DOHH2 (cell line): Measurements from ENCODE around the gene PARP9.

Source experiments
- H3F3A ChIP-seq: fragments of 200-600 bp; sonication (generic), shearing (Covaris generic); 2 replicates; pipeline ENCODE4 v1.6.0; 2016; ENCODE audit warnings: antibody characterized with exemption, mild to moderate bottlenecking; ENCODE audit not compliant: control insufficient read depth, insufficient read depth
- H3K27ac ChIP-seq: fragments of 200-600 bp; sonication (generic); 2 replicates; pipeline ENCODE4 v1.5.1; 2014; ENCODE audit warnings: low read depth, mild to moderate bottlenecking, low read length, moderate library complexity
- H3K27me3 ChIP-seq: fragments of 200-600 bp; sonication (generic); 2 replicates; pipeline ENCODE4 v1.6.1; 2014; ENCODE audit warnings: mild to moderate bottlenecking, low read length, mixed read lengths; ENCODE audit not compliant: control insufficient read depth
- H3K36me3 ChIP-seq: fragments of 200-600 bp; sonication (generic); 2 replicates; pipeline ENCODE4 v1.6.1; 2014; ENCODE audit warnings: mild to moderate bottlenecking, low read length, moderate library complexity, mixed read lengths; ENCODE audit not compliant: control insufficient read depth
- H3K4me1 ChIP-seq: fragments of 200-600 bp; sonication (generic); 2 replicates; pipeline ENCODE4 v1.6.1; 2014; ENCODE audit warnings: mild to moderate bottlenecking, low read length, mixed read lengths; ENCODE audit not compliant: control insufficient read depth
- H3K4me2 ChIP-seq: fragments of 200-600 bp; sonication (generic); 2 replicates; pipeline ENCODE4 v1.6.0; 2014; ENCODE audit warnings: mild to moderate bottlenecking, low read length, moderate library complexity
- H3K4me3 ChIP-seq: fragments of 200-600 bp; sonication (generic); 2 replicates; pipeline ENCODE4 v1.5.1; 2014; ENCODE audit warnings: mild to moderate bottlenecking, low read length, mixed read lengths
- H3K79me2 ChIP-seq: fragments of 200-600 bp; sonication (generic); 2 replicates; pipeline ENCODE4 v1.6.1; 2014; ENCODE audit warnings: mild to moderate bottlenecking, low read length, mixed read lengths; ENCODE audit not compliant: control insufficient read depth
- H3K9me2 ChIP-seq: fragments of 200-600 bp; sonication (generic); replicated peaks from 2 replicates; pipeline ENCODE4 v1.6.1; 2014; ENCODE audit warnings: mild to moderate bottlenecking, low read length, mixed read lengths; ENCODE audit not compliant: control insufficient read depth
- H3K9me3 ChIP-seq: fragments of 200-600 bp; sonication (generic); 2 replicates; pipeline ENCODE4 v1.6.1; 2014; ENCODE audit warnings: antibody characterized with exemption, low read length, mixed read lengths; ENCODE audit not compliant: control insufficient read depth, insufficient read depth
- H4K20me1 ChIP-seq: fragments of 200-600 bp; sonication (generic); 2 replicates; pipeline ENCODE4 v1.6.0; 2014; ENCODE audit warnings: low read depth, mild to moderate bottlenecking, antibody characterized with exemption, low read length, moderate library complexity; ENCODE audit not compliant: control insufficient read depth, insufficient read depth
- EZH2phosphoT487 ChIP-seq: fragments of 200-600 bp; sonication (generic); IDR thresholded peaks from 2 replicates; pipeline ENCODE4 v1.6.1; 2017; ENCODE audit warnings: borderline replicate concordance, mild to moderate bottlenecking, antibody characterized with exemption, low read length, moderate library complexity, mixed read lengths
- TF ChIP-seq, protein P1 (sequence below): fragments of 200-600 bp; sonication (generic); IDR thresholded peaks from one replicate; pipeline ENCODE4 v1.5.1; 2014; ENCODE audit warnings: antibody characterized with exemption, mild to moderate bottlenecking, low read depth, low read length; ENCODE audit not compliant: poor library complexity, severe bottlenecking

The PARP9 gene

GRCh38 chr3:122548076-122548475, 16.0 kb downstream of the PARP9 start:
- no peaks in the 10 kb centered on the region for H3K4me1 ChIP-seq
- H3K4me3 ChIP-seq, result no peak overlapping the region
- no peaks in the 10 kb centered on the region for H4K20me1 ChIP-seq
- no peaks in the 10 kb centered on the region for H3K36me3 ChIP-seq
- no peak for TF ChIP-seq EZH2phosphoT487
- TF ChIP-seq, protein P1, sequence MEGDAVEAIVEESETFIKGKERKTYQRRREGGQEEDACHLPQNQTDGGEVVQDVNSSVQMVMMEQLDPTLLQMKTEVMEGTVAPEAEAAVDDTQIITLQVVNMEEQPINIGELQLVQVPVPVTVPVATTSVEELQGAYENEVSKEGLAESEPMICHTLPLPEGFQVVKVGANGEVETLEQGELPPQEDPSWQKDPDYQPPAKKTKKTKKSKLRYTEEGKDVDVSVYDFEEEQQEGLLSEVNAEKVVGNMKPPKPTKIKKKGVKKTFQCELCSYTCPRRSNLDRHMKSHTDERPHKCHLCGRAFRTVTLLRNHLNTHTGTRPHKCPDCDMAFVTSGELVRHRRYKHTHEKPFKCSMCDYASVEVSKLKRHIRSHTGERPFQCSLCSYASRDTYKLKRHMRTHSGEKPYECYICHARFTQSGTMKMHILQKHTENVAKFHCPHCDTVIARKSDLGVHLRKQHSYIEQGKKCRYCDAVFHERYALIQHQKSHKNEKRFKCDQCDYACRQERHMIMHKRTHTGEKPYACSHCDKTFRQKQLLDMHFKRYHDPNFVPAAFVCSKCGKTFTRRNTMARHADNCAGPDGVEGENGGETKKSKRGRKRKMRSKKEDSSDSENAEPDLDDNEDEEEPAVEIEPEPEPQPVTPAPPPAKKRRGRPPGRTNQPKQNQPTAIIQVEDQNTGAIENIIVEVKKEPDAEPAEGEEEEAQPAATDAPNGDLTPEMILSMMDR, result no peak
- no peak overlapping the region for H3K4me2 ChIP-seq
- no peaks in the 10 kb centered on the region for H3K79me2 ChIP-seq
- no peaks in the 10 kb centered on the region for H3K9me3 ChIP-seq
- no peak overlapping the region for H3K27ac ChIP-seq
- H3F3A ChIP-seq, result no peaks in the 10 kb centered on the region
- H3K9me2 ChIP-seq, result no peaks in the 10 kb centered on the region
- H3K27me3 ChIP-seq, result no peaks in the 10 kb centered on the region

GRCh38 chr3:122546151-122546550, 17.9 kb downstream of the PARP9 start:
- Histone ChIP-seq H3K9me2 (no peaks in the 10 kb centered on the region), H4K20me1 (no peaks in the 10 kb centered on the region), H3K36me3 (no peaks in the 10 kb centered on the region), H3K27ac (no peak overlapping the region), H3K4me3 (no peak overlapping the region), H3K79me2 (no peaks in the 10 kb centered on the region), H3K4me2 (no peak overlapping the region), H3K27me3 (no peaks in the 10 kb centered on the region), H3F3A (no peaks in the 10 kb centered on the region), H3K4me1 (no peaks in the 10 kb centered on the region), H3K9me3 (no peaks in the 10 kb centered on the region)
- TF ChIP-seq, protein P1, result no peak
- no peak for TF ChIP-seq EZH2phosphoT487

- no peak overlapping the region for H3K27ac ChIP-seq
- no peaks in the 10 kb centered on the region for H3K79me2 ChIP-seq
- 0 out of 2 replicates have a peak, but pooled peaks cover 3% of the 10 kb centered on the region for H3K27me3 ChIP-seq
- TF ChIP-seq, protein P1, result no peak
- no peak for TF ChIP-seq EZH2phosphoT487
- no peaks in the 10 kb centered on the region for H3K36me3 ChIP-seq
- no peaks in the 10 kb centered on the region for H4K20me1 ChIP-seq
- no peaks in the 10 kb centered on the region for H3K9me2 ChIP-seq
- no peaks in the 10 kb centered on the region for H3F3A ChIP-seq
- H3K4me1 ChIP-seq, result no peaks in the 10 kb centered on the region
- H3K9me3 ChIP-seq, result no peaks in the 10 kb centered on the region
- H3K4me3 ChIP-seq, result no peak overlapping the region
- H3K4me2 ChIP-seq, result no peak overlapping the region
Observed at GRCh38 chr3:122538956-122539490, 25.1 kb downstream of the PARP9 start.

DNA sequence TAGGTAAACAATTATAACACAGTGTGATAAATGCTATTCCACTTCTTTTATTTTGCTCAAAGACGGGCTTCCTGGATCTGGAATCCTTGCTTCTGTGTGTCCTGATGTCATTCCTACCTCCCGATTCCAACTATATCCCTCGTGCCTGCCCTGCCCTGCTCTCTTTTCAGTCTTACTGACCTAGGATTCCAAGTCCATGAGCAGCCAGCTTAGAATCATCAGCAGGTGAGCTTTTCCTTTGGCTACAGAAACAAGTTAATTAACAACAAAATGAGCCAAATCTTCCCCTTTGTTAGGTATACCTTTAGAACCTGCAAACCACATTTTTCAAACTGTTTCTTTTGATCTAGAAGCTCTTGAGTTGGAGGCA, 27.5 kb downstream of the PARP9 start:
- no peak overlapping the region for H3K4me3 ChIP-seq
- no peaks in the 10 kb centered on the region for H3K36me3 ChIP-seq

More for the DNA sequence above, 27.5 kb downstream of the PARP9 start:
- no peak overlapping the region for H3K27ac ChIP-seq
- 0 out of 2 replicates have a peak, but pooled peaks cover 3% of the 10 kb centered on the region for H3K27me3 ChIP-seq
- no peaks in the 10 kb centered on the region for H4K20me1 ChIP-seq
- no peaks in the 10 kb centered on the region for H3F3A ChIP-seq
- no peaks in the 10 kb centered on the region for H3K4me1 ChIP-seq
- H3K79me2 ChIP-seq, result no peaks in the 10 kb centered on the region
- TF ChIP-seq, protein P1, result no peak
- TF ChIP-seq EZH2phosphoT487, result no peak
- H3K9me2 ChIP-seq, result no peaks in the 10 kb centered on the region
- H3K4me2 ChIP-seq, result no peak overlapping the region
- H3K9me3 ChIP-seq, result no peaks in the 10 kb centered on the region
